Measurements from ENCODE around the gene CMPK1.

CMPK1 gene

DNA sequence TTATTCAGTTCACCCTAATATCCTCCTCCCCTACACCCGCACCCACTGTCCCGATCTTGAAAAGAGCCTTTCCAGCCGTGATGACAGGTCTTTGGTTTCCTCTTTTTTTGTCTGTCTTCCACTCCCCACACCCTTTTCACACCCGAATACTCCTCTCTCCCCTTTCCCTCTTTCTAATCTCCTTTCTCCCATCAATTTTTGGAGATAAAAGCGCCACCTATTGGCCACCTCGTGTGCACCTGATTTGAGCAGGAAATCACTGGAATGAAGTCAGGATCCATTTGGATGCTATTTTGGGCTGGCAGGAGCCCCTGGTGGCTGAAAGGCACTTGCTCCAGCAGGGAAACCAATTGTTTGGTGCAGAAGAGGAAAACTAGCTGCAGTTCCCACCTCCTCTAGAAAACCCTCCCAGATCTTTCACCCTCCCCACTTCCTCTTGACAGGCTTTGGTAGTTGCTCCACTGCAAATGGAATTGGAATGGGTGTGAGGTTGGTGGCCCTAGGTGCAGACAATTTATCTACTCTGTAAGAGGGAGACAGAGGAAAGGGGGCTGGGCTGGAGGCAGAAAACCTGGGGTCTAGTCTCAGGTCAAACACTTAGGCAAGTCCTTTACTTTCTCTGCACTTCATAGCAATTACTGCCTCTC is 90.9 kb downstream of the CMPK1 start:
- no peak for DNase-seq (ENCODE audit: low read depth in 2 of 2)

All from activated CD4-positive, alpha-beta T cell treated with anti-CD3 and anti-CD28 coated beads for 24 hours (primary cell).